Neural cell (in vitro differentiated cells): Measurements from ENCODE around the gene RAI1.

Experiments
- CTCF ChIP-seq: fragments of 450-650 bp; IDR thresholded peaks from 2 replicates; pipeline ENCODE4 v1.5.1; 2014; ENCODE audit warnings: antibody characterized with exemption, mild to moderate bottlenecking, moderate library complexity; ENCODE audit not compliant: poor library complexity, severe bottlenecking
- EP300 ChIP-seq: fragments of 450-650 bp; conservative IDR thresholded peaks from 2 replicates; pipeline ENCODE4 v1.6.1; 2014; ENCODE audit warnings: antibody characterized with exemption, mild to moderate bottlenecking, moderate library complexity; ENCODE audit not compliant: poor library complexity, severe bottlenecking
- EZH2 ChIP-seq: fragments of 200-600, 300-800 bp; shearing (Covaris generic), sonication (generic); IDR thresholded peaks from 2 replicates; pipeline ENCODE4 v1.6.1; 2014; ENCODE audit warnings: antibody characterized with exemption, low read length, borderline replicate concordance, mild to moderate bottlenecking; ENCODE audit not compliant: insufficient read depth, poor library complexity, severe bottlenecking
- MXI1 ChIP-seq: fragments of 450-650 bp; conservative IDR thresholded peaks from 2 replicates; pipeline ENCODE4 v1.6.1; 2014; ENCODE audit warnings: antibody characterized with exemption, mild to moderate bottlenecking; ENCODE audit not compliant: poor library complexity, severe bottlenecking
- POLR2AphosphoS5 ChIP-seq: IDR thresholded peaks from 2 replicates; pipeline ENCODE4 v1.6.1; 2012
- RAD21 ChIP-seq: fragments of 450-650 bp; conservative IDR thresholded peaks from 2 replicates; pipeline ENCODE4 v1.6.1; 2014; ENCODE audit warnings: antibody characterized with exemption, mild to moderate bottlenecking, moderate library complexity
- REST ChIP-seq: IDR thresholded peaks from 2 replicates; pipeline ENCODE4 v1.6.1; 2012; ENCODE audit warnings: borderline replicate concordance
- SMC3 ChIP-seq: fragments of 450-650 bp; conservative IDR thresholded peaks from 2 replicates; pipeline ENCODE4 v1.6.1; 2014; ENCODE audit warnings: antibody characterized with exemption, mild to moderate bottlenecking, moderate library complexity; ENCODE audit not compliant: poor library complexity
- TAF1 ChIP-seq: IDR thresholded peaks from 2 replicates; pipeline ENCODE4 v1.6.1; 2012; ENCODE audit warnings: low read depth

- TF ChIP-seq CTCF (no peak), EP300 (no peak), EZH2 (no peak), POLR2AphosphoS5 (no peak), RAD21 (no peak), TAF1 (no peak), REST (no peak), SMC3 (no peak), MXI1 (no peak)
Measured at GRCh38 chr17:17833658-17834357, 152.6 kb downstream of the RAI1 start.
